Stimulated activated CD4-positive, alpha-beta T cell treated with anti-CD3 and anti-CD28 coated beads, Interleukin-12 subunit alpha, Interleukin-12 subunit beta, amount 100 ng/mL, for 48 hours (primary cell): Measurements from ENCODE around the gene ATP6V1C2.
"Not testable (repeated sequence)": the region's sequence is repeated elsewhere in the genome, so short reads cannot be mapped to it uniquely, and the experiment has no call there.

Source experiments
- DNase-seq, 3 donors: peaks; one replicate each; pipeline ENCODE4 v3.0.0-alpha.2; 2020; ENCODE audit warnings: low read depth in 2 of 3, low spot score in 1 of 3

ATP6V1C2 gene

GRCh38 chr2:10765461-10765860 is 44.0 kb downstream of the ATP6V1C2 start:
- no peak for DNase-seq

- no peak for DNase-seq
Measured at GRCh38 chr2:10765914-10766313, 44.5 kb downstream of the ATP6V1C2 start.

- no peak for DNase-seq
Measured at GRCh38 chr2:10768063-10768507, 46.7 kb downstream of the ATP6V1C2 start.

DNA sequence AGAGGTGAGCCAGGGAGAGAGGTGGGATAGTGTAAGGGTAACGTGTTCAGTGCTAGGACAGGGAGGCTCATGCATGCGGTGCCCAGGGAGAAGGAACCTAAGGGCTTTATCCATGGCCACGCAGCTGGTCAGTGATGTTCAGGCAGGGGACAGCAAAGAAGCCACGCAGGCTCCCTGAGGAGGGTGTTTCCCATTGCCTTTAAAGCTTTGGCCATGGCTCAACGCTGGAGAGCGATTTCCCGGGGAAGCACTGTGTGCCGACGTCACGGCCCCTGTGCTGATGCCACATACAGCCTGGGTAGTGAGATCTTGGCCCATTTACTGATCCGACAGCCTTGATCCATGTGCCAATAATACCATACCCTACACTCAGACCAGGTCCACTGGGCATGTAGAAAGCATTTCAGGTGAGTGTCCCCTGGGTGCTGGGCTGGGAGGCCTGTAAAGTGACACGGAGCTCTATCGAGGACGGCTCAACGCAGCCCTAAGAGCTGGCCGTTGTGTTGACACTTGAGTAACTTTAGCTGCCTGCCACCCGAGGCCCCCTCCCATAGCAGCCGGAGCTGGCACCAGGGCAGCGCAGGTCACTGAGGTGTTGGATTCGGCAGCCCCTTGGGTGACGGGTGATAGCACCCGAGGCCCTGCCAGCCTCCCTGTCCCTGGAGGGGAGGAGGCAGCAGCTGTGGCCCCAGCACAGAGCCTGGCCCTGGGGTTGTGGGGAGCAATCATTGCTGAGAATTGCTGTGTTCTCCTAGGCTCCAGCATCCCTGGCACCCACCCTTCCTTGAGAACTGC is 49.7 kb downstream of the ATP6V1C2 start:
- no peak for DNase-seq

DNA sequence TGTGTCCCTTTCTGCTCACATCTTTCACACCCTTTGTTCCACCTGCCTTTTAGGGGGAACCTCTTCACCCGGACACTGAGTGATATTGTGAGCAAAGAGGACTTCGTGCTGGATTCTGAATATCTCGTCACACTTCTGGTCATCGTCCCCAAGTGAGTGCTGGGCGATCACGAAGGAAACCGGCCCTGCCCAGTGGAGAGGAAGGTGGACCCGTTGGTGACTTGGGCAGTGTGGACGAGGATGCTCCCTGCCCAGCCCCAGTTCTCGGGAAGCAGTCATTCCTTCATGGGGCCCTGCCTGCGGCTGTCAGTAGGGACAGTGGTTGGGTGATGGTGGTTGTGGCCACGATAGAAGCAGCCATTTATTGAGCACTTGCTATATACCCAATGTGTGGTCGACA is 50.4 kb downstream of the ATP6V1C2 start:
- DNase-seq: no peak

GRCh38 chr2:10772201-10772867 is 50.9 kb downstream of the ATP6V1C2 start:
- DNase-seq: no peak

GRCh38 chr2:10772868-10773215 is 51.4 kb downstream of the ATP6V1C2 start:
- no peak for DNase-seq

DNA sequence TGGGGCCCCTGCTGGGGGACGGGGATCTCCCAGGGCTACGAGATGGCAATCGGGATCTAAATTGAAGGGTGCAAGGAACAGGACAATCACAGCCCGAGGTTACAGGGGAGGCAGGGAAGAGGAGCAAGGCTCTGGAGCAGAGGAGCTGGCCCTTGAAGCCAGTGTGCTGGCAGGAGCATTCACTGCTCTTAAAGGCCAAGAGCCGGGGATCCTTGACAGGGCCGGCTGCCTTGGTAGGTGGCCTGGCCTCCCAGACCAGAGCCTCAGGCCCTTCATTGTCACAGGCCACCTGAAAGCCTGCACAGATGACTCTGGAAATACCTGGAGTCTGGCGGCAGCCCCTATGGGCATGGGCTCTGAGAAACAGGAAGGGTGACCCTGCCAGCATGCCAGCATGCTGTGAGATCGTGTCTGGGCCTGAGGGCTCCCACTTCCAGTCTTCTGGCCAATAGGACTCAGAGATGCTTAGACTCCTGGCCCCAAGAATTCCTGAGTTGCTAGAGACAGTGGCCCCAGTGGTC is 52.5 kb downstream of the ATP6V1C2 start:
- no peak for DNase-seq

GRCh38 chr2:10774394-10774793 is 53.0 kb downstream of the ATP6V1C2 start:
- no peak for DNase-seq

DNA sequence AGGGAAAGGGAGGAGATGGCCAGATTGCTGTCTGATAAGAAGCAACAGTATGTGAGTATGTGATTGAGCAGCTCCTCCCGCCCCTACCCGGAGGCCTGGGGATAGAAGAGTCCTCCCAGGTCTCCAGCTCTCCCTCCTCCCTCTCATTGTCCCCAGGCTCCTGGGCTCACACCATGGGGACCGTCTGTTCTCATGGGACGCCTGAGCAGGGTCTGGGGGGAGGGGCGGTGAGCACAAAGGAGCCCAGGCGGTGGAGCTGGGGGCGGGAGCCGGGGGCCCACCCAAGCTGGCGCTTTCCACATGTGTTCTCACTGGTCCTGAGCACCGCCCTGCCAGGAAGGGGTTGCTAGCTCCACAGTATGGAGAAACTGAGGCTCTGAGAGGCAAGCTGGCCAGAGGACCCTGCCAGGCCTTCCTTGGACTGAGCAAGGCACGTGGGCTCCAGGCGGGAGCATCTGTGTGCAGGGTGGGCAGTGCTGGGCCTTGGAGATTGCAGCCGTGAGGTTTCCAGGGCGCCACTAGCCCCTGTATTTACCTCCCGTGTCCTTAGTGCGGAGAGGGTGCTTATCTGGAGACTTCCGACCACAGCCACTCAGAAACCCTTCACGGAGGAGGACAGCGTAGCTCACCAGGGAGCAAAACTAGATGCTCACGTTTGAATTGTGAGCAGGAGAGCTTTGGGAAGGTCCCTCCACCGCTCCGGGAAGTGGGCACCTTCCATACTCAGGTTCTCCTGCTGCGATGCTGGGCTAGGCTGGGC is 53.8 kb downstream of the ATP6V1C2 start:
- DNase-seq: no peak

DNA sequence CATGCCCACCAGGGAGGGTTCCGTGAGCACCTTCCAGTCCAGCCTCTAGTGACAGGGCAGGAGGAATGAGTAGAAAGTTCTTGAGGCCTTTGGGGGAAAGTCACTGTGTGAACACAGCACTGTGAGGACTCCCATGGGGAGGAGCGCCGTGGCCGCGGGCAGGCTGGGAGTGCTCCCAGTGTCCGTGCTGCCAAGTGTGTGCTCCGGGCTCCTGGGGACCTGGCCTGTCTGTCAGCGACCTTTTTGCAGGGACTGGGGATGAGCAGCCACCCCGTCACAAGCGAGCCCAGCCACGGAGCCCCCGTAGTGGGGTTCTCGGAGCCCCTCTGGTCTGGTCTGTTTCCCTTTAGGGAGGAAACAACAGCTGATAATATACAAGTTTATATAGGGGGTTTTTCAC is 54.4 kb downstream of the ATP6V1C2 start:
- DNase-seq: no peak

- DNase-seq: no peak
Measured at GRCh38 chr2:10776231-10776977, 55.0 kb downstream of the ATP6V1C2 start.

DNA sequence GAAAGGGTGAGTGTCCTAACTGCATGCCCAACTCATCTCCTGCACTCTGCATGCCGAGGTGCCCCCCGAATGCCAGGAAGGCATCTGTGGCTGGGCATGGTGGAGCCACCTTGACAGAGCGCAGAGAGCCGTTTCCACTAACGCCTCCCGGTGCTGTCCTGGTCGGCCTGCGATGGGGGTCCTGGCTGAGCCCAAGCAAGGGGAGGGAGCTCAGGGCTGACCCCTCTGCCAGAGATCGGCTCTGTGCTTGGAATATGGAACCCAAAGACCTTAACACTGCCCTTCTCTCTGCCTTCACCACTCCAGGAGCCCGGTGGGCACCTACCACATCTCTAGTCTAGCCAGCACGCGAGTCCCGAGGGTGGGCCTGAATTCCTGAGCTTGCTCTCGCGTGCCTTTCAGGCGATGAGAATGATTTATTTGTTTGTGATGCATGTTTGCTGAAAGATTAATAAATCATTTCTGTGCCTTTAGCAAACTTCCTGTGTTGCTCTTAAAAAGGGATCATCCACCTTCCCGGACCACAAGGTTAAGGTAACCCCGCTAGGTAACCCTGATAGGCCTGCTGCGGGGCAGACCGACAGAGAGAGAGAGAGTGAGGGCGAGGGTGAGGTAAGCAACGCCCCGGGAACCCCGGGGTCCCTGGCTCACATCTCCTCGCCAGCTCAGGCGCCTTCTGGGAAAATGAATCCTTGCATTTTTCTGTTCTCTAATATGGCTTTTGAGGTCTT is 55.8 kb downstream of the ATP6V1C2 start:
- no peak for DNase-seq

- DNase-seq: no peak
Measured at GRCh38 chr2:10777842-10778723, 56.7 kb downstream of the ATP6V1C2 start.

DNA sequence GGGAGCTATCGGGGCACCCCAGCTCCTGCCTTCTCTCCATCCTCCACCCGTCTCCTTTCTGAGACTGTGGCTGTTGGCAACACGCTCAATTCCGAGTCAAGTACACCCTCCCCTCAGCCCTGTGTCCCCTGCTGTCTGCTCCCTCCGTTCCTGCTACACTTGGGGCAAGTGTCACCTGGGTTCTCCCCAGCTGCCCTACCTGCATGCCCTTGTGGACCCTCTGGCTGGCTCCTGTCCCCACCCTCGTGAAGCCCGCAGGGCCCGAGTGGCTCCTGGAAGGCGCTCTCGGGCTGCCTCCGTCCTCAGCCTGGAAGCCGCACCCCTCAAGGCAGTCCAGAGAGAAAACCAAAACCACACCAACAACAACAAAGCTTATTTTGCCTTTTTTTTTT is 57.3 kb downstream of the ATP6V1C2 start:
- DNase-seq: no peak

DNA sequence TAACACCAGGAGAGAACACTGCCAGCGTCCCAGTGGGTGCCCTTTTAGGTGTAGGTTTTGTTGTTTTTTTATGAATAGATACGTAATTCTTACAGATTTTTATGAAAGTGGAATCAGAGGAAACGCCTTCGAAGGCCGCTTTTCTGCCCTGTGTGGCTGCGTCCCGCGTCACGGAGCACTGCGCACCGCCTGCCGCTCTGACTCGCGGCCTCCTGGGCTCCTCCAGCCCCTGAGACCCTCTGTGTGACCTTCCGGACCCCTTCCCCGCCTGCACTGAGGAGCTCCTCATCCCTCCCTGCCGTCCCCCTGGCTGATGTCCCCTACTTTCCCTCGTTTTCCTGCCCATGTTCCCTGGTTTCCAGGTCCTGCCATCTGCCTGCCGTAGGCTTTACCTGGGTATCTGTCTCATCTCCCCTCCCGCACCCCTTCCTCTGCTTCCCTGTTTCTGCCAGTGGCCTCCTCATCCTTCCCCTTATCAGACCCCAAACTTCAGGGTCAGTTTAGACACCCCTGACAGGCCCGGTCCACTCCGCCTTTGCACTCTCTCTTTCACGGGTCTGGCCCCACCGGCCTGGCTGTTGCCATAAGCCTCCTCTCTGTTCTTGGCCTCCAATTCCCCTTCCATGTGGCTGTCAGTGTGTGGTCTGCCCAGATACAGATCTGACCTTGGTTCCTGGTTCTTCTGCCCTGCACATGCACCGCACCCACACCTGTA is 58.5 kb downstream of the ATP6V1C2 start:
- DNase-seq: no peak

- no peak for DNase-seq
Measured at GRCh38 chr2:10780491-10780820, 59.0 kb downstream of the ATP6V1C2 start.

DNA sequence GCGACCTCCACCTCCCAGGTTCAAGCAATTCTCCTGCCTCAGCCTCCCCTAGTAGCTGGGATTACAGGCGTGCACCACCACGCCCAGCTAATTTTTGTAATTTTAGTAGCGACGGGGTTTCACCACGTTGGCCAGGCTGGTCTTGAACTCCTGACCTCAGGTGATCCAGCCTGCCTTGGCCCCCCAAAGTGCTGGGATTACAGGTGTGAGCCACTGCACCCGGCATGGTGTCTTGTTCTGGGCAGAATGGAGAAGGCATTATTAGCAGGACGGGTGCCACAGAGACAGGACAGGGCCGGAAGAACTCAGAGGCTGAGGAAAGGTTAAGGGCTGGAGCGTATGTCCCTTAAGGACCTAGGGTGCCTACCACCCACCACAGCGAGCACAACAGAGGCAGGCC is 59.4 kb downstream of the ATP6V1C2 start:
- DNase-seq: not testable (repeated sequence)

- no peak for DNase-seq
Measured at GRCh38 chr2:10781746-10782145, 60.3 kb downstream of the ATP6V1C2 start.
